Progenitor cell of endocrine pancreas (in vitro differentiated cells): ENCODE measurements around the gene TOLLIP. TPM values are rescaled to one million over a fixed set of nuclear protein-coding genes. Genes with fewer than 3 reads are reported as not detected.
"Not testable (repeated sequence)": the region's sequence is repeated elsewhere in the genome, so short reads cannot be mapped to it uniquely, and the experiment has no call there.

ENCODE experiments used
- DNase-seq: peaks from one replicate; pipeline ENCODE4 v3.0.0; 2021; ENCODE audit warnings: low spot score; ENCODE audit not compliant: unreplicated experiment
- H3K27ac Mint-ChIP-seq: 2 replicates; pipeline ENCODE4 v1.8.0; 2021; ENCODE audit warnings: mild to moderate bottlenecking, moderate library complexity, mixed read lengths
- H3K27me3 Mint-ChIP-seq: 2 replicates; pipeline ENCODE4 v1.8.0; 2021; ENCODE audit warnings: mixed read lengths
- H3K36me3 Mint-ChIP-seq: 2 replicates; pipeline ENCODE4 v1.8.0; 2022; ENCODE audit warnings: mixed read lengths; ENCODE audit not compliant: insufficient read depth
- H3K4me1 Mint-ChIP-seq: 2 replicates; pipeline ENCODE4 v1.8.0; 2021; ENCODE audit warnings: low read depth, mixed read lengths
- H3K4me3 Mint-ChIP-seq: 2 replicates; pipeline ENCODE4 v1.8.0; 2021; ENCODE audit warnings: low read depth, mild to moderate bottlenecking, moderate library complexity, mixed read lengths
- H3K9me3 Mint-ChIP-seq: 2 replicates; pipeline ENCODE4 v1.8.0; 2021; ENCODE audit warnings: low read depth, mixed read lengths
- total RNA-seq: library from RNA; stranded (reverse); gene quantifications from 2 replicates; pipeline ENCODE4 v1.2.1, GENCODE V29; 2021
- TF ChIP-seq, protein P1 (sequence below): fragments of 200-600 bp; sonication (generic); IDR thresholded peaks from one replicate; pipeline ENCODE4 v1.5.0; 2021; ENCODE audit warnings: antibody characterized with exemption, mild to moderate bottlenecking; ENCODE audit not compliant: unreplicated experiment

TOLLIP gene
- total RNA-seq, 1 donor from 2014 or later: 44.4 TPM

DNA sequence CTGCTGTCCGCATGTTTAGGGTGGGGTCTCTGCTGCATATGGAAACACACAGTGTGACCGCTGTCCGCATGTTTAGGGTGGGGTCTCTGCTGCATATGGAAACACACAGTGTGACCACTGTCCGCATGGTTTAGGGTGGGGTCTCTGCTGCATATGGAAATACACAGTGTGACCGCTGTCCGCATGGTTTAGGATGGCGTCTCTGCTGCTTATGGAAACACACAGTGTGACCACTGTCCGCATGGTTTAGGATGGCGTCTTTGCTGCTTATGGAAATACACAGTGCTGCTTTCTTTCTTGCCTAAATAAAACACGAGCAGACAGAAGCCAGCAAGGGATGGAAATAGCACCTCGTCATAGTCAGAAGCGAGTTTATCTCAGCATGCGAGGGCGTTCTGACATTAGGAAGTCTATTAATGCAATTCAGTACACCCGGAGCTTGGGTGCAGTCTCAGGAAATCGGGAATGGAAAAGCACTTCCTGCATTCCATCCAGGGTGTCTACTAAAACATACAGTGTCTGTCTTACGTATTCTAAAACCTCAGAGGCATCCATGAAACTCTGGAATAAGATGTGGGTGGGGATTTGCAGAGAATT is 32.6 kb upstream of the TOLLIP start:
- Mint-ChIP-seq H3K27me3 (peaks cover 12% of the 10 kb centered on the region), H3K27ac (no peak overlapping the region), H3K9me3 (no peaks in the 10 kb centered on the region), H3K4me3 (no peak overlapping the region), H3K36me3 (no peaks in the 10 kb centered on the region), H3K4me1 (no peaks in the 10 kb centered on the region)
- TF ChIP-seq, protein P1, sequence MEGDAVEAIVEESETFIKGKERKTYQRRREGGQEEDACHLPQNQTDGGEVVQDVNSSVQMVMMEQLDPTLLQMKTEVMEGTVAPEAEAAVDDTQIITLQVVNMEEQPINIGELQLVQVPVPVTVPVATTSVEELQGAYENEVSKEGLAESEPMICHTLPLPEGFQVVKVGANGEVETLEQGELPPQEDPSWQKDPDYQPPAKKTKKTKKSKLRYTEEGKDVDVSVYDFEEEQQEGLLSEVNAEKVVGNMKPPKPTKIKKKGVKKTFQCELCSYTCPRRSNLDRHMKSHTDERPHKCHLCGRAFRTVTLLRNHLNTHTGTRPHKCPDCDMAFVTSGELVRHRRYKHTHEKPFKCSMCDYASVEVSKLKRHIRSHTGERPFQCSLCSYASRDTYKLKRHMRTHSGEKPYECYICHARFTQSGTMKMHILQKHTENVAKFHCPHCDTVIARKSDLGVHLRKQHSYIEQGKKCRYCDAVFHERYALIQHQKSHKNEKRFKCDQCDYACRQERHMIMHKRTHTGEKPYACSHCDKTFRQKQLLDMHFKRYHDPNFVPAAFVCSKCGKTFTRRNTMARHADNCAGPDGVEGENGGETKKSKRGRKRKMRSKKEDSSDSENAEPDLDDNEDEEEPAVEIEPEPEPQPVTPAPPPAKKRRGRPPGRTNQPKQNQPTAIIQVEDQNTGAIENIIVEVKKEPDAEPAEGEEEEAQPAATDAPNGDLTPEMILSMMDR: no peak
- DNase-seq: no peak

DNA sequence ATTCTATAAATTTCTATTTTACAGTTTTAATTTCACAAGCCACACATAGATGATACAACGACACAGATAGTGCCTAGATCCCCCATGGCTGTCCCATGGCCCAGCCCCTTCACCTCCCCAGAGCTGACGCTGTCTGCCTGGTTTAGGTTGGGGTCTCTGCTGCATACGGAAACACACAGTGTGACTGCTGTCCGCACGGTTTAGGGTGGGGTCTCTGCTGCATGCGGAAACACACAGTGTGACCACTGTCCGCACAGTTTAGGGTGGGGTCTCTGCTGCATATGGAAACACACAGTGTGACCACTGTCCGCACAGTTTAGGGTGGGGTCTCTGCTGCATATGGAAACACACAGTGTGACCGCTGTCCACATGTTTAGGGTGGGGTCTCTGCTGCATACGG is 31.8 kb upstream of the TOLLIP start:
- not testable (repeated sequence) for H3K4me3 Mint-ChIP-seq, H3K36me3 Mint-ChIP-seq, H3K4me1 Mint-ChIP-seq, H3K9me3 Mint-ChIP-seq, DNase-seq, H3K27ac Mint-ChIP-seq
- H3K27me3 Mint-ChIP-seq: peaks cover 12% of the 10 kb centered on the region

DNA sequence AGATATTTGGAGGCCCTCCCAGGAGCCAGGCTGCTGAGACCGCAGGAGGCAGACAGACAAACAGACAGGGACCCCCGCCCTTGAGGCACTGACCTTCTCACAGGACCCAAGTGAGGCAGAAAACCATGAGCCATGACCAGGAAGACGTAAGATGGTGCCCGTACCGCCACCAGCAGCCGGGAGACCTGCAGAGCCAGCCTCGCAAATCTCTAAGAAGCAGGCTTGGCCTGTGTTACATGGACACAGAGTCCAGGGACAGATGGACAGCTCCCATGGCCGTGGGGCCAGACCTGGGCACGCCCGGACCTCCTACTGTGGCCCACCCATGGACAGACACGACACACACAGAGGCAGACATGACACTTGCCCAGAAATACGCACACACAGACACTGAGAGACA is 30.7 kb upstream of the TOLLIP start:
- no peaks in the 10 kb centered on the region for H3K36me3 Mint-ChIP-seq
- peaks cover 16% of the 10 kb centered on the region for H3K27me3 Mint-ChIP-seq
- H3K4me1 Mint-ChIP-seq: peaks cover 6% of the 10 kb centered on the region
- no peak overlapping the region for H3K4me3 Mint-ChIP-seq
- H3K9me3 Mint-ChIP-seq: no peaks in the 10 kb centered on the region
- DNase-seq: no peak
- TF ChIP-seq, protein P1: no peak
- H3K27ac Mint-ChIP-seq: no peak overlapping the region

DNA sequence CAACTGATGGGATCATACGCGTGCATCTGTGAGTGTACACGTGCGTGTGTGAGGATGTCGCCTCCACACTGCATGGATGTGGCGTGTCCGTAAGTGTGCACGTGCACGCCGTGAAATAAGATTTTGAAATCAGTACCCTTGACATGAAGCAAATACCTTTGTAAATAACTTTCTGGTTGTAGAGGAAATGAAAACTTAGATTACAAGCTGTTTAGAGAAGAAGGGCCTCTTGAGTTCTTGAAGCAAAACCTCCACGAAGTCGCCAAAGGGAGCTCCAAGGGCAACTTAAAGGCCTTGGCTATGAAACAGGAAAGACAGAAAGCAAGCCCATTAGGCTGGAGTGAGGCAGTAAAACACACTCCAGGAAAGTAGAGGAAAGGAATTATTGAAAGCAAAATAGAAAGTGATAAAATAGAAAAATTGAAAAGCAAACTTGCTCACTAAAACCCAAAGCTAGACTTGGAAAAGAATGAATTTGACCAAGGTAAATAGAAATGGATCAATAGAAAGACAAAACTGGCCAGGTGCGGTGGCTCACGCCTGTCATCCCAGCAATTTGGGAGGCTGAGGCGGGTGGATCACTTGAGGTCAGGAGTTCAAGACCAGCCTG is 29.7 kb upstream of the TOLLIP start:
- Mint-ChIP-seq H3K27ac (no peak overlapping the region), H3K9me3 (no peaks in the 10 kb centered on the region), H3K36me3 (peaks cover 3% of the 10 kb centered on the region), H3K4me3 (no peak overlapping the region), H3K27me3 (peaks cover 16% of the 10 kb centered on the region), H3K4me1 (peaks cover 7% of the 10 kb centered on the region)
- TF ChIP-seq, protein P1: no peak
- no peak for DNase-seq

DNA sequence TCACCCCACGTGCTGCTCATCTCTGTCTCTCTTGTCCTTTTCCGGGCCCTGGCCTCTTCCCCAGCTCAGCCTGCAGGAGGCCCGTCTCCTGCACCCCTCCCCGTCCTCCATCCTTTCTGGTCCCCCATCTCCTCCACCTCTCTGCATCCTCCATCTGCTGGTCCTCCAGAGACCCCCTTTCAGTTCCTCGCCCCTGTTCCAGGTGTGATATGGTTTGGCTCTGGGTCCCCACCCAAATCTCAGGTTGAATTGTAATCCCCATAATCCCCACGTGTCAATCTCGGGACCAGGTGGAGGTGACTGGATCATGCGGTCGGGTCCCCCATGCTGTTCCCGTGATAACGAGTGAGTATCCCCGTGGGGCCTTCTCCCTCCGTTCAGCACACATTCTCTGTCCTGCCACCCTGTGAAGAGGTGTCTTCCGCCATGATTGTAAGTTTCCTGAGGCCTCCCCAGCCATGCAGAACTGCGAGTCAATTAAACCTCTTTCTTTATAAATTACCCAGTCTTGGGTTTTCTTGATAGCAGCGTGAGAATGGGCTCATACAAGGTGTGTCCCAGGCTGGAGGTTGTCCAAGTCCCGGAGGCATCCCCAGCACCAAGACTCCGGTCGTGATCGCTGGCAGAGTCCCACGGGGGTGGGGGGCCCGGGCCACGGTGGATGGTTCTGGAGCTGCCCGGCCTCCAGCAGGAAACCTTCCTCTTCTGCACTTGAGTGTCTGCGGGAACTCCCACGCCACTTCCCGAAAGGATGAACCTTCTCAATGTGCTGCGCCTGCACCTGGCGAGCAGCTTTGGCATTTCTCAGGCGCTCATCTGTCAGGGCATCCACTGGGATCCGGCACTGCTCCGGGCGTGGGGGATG is 29.0 kb upstream of the TOLLIP start:
- no peaks in the 10 kb centered on the region for H3K9me3 Mint-ChIP-seq
- peaks cover 8% of the 10 kb centered on the region for H3K4me1 Mint-ChIP-seq
- no peak for DNase-seq
- peak overlapping the region; percentile 54 for H3K4me3 Mint-ChIP-seq
- H3K36me3 Mint-ChIP-seq: peaks cover 3% of the 10 kb centered on the region
- TF ChIP-seq, protein P1: no peak
- H3K27ac Mint-ChIP-seq: peak overlapping the region; percentile 39
- H3K27me3 Mint-ChIP-seq: peaks cover 11% of the 10 kb centered on the region
